HepG2 (cell line): ENCODE results near the gene SAE1. TPM values are rescaled to one million over a fixed set of nuclear protein-coding genes. Genes with fewer than 3 reads are reported as not detected.
A peak's percentile ranks its signal among the peaks of the same experiment; 100 is the strongest.

Source experiments
- ADNP ChIP-seq: sonication (generic); formaldehyde crosslinking; IDR thresholded peaks from 2 replicates; pipeline ENCODE4 v1.4.0; 2020; ENCODE audit warnings: missing genetic modification reagents
- MEIS1 ChIP-seq: sonication (generic); formaldehyde crosslinking; IDR thresholded peaks from 2 replicates; pipeline ENCODE4 v1.9.0; 2021; ENCODE audit warnings: mild to moderate bottlenecking, missing genetic modification reagents, moderate library complexity, borderline replicate concordance
- NFIB ChIP-seq: sonication (generic); formaldehyde crosslinking; IDR thresholded peaks from 2 replicates; pipeline ENCODE4 v1.9.0; 2021; ENCODE audit warnings: missing genetic modification reagents, mild to moderate bottlenecking, borderline replicate concordance
- PTBP1 ChIP-seq: fragments of 200-400 bp; formaldehyde crosslinking; IDR thresholded peaks from 2 replicates; pipeline ENCODE4 v1.6.1; 2018; ENCODE audit warnings: low read length, low read depth; ENCODE audit not compliant: poor library complexity, severe bottlenecking
- SALL1 ChIP-seq: sonication (generic); formaldehyde crosslinking; IDR thresholded peaks from 2 replicates; pipeline ENCODE4 v1.8.0; 2022; ENCODE audit warnings: mild to moderate bottlenecking, missing genetic modification reagents
- ZFP90 ChIP-seq: sonication (generic); formaldehyde crosslinking; IDR thresholded peaks from 2 replicates; pipeline ENCODE4 v1.8.0; 2022; ENCODE audit warnings: missing genetic modification reagents, mild to moderate bottlenecking, inconsistent platforms, borderline replicate concordance
- polyA plus RNA-seq, 8 experiments: library from polyadenylated mRNA; depleted of rRNA in 3 of 8; stranded (reverse) in 7 of 8; unstranded in 1 of 8; fragments of >200 nt; fragmentation: Illumina TruSeq in 4 of 8; extraction: Trizol in 4 of 8; gene quantifications; 2 replicates each; pipeline versions ENCODE4 v1.2.1 to v1.2.3, GENCODE V29; 2011 to 2016; ENCODE audit warnings: low read depth in 4 of 8, missing spikeins in 1 of 8, mixed read lengths in 1 of 8; ENCODE audit not compliant: insufficient read depth in 1 of 8
- total RNA-seq, 5 experiments: library from RNA; depleted of rRNA; stranded (reverse); fragments of >200 nt; fragmentation: Illumina TruSeq; extraction: Trizol; gene quantifications; 2 replicates each; pipeline ENCODE4 v1.2.3, GENCODE V29; 2016; ENCODE audit warnings: low read depth in 1 of 5
- TF ChIP-seq, protein P1 (sequence below): sonication (generic); formaldehyde crosslinking; IDR thresholded peaks from 2 replicates; pipeline ENCODE4 v1.4.0; 2020; ENCODE audit warnings: missing genetic modification reagents, borderline replicate concordance
- TF ChIP-seq, protein P2 (sequence below): sonication (generic); formaldehyde crosslinking; IDR thresholded peaks from 2 replicates; pipeline ENCODE4 v1.5.0; 2020; ENCODE audit warnings: mild to moderate bottlenecking, missing genetic modification reagents, borderline replicate concordance
- TF ChIP-seq, protein P3 (sequence below): IDR thresholded peaks from 2 replicates; pipeline ENCODE4 v1.4.0; 2020; ENCODE audit warnings: mild to moderate bottlenecking, missing genetic modification reagents
- TF ChIP-seq, protein P4 (sequence below): IDR thresholded peaks from 2 replicates; pipeline ENCODE4 v1.6.1; 2016; ENCODE audit warnings: mild to moderate bottlenecking

The SAE1 gene
- total and polyA plus RNA-seq, 2 of the 13 experiments (the other 11 are each of a cell fraction or from before 2014, with no cell fraction given) = 87.6 to 197 TPM

DNA sequence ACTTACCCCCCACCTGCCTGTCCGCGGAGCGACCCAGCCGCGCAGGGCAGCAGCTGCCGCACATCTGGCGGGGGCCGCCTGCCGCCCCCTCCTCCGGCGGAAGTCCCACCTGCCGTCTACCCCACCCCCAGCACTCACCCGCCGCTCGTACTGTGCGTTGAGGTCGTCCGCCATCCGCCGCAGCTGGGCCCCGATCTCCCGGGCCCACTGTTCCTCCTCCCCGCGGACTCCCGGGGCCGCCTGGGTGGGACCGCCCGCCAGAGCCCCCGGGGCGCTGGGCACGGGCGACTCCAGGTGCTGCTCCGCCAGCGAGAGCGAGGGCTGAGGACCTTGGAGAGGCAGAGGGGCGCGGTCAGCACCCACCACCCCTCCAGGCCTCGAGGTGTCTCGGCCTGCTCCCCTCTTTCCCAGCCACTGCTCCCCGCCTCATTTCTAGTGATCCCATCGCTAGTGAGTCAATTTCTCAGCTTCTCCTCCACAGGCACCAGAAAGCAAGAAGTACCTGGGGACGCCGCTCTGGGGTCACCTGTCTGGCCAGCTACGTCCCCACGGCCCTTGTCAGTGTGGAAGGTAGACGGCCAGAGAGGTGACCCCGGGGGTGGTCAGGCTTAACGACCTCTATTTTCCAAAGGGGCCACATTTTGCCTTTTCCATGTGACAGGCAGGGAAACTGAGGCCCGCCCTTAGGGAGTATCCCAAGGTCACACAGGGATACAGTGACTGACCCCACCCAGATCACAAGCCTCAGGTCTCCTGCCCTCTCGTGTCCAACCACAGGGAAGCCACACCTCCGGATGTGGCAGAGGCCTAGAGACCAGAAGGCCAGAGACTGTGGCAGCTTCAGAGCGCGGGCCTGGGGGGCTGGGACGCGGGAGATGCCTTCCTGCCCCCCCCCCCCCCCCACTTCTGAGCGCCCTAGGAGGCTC, 96.1 kb downstream of the SAE1 start (continued):
- peak; percentile 70; the same call in 1 of the 2 replicates for TF ChIP-seq ZFP90 (CRISPR knock-in tag)
- TF ChIP-seq MEIS1 = 0 out of 2 replicates have a peak, but pooled peaks have one; percentile 20
- peak; percentile 64 for TF ChIP-seq PTBP1
- TF ChIP-seq, protein P1, sequence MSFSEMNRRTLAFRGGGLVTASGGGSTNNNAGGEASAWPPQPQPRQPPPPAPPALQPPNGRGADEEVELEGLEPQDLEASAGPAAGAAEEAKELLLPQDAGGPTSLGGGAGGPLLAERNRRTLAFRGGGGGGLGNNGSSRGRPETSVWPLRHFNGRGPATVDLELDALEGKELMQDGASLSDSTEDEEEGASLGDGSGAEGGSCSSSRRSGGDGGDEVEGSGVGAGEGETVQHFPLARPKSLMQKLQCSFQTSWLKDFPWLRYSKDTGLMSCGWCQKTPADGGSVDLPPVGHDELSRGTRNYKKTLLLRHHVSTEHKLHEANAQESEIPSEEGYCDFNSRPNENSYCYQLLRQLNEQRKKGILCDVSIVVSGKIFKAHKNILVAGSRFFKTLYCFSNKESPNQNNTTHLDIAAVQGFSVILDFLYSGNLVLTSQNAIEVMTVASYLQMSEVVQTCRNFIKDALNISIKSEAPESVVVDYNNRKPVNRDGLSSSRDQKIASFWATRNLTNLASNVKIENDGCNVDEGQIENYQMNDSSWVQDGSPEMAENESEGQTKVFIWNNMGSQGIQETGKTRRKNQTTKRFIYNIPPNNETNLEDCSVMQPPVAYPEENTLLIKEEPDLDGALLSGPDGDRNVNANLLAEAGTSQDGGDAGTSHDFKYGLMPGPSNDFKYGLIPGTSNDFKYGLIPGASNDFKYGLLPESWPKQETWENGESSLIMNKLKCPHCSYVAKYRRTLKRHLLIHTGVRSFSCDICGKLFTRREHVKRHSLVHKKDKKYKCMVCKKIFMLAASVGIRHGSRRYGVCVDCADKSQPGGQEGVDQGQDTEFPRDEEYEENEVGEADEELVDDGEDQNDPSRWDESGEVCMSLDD (CRISPR knock-in tag) = peak; percentile 18; the same call in 1 of the 2 replicates
- TF ChIP-seq, protein P2, sequence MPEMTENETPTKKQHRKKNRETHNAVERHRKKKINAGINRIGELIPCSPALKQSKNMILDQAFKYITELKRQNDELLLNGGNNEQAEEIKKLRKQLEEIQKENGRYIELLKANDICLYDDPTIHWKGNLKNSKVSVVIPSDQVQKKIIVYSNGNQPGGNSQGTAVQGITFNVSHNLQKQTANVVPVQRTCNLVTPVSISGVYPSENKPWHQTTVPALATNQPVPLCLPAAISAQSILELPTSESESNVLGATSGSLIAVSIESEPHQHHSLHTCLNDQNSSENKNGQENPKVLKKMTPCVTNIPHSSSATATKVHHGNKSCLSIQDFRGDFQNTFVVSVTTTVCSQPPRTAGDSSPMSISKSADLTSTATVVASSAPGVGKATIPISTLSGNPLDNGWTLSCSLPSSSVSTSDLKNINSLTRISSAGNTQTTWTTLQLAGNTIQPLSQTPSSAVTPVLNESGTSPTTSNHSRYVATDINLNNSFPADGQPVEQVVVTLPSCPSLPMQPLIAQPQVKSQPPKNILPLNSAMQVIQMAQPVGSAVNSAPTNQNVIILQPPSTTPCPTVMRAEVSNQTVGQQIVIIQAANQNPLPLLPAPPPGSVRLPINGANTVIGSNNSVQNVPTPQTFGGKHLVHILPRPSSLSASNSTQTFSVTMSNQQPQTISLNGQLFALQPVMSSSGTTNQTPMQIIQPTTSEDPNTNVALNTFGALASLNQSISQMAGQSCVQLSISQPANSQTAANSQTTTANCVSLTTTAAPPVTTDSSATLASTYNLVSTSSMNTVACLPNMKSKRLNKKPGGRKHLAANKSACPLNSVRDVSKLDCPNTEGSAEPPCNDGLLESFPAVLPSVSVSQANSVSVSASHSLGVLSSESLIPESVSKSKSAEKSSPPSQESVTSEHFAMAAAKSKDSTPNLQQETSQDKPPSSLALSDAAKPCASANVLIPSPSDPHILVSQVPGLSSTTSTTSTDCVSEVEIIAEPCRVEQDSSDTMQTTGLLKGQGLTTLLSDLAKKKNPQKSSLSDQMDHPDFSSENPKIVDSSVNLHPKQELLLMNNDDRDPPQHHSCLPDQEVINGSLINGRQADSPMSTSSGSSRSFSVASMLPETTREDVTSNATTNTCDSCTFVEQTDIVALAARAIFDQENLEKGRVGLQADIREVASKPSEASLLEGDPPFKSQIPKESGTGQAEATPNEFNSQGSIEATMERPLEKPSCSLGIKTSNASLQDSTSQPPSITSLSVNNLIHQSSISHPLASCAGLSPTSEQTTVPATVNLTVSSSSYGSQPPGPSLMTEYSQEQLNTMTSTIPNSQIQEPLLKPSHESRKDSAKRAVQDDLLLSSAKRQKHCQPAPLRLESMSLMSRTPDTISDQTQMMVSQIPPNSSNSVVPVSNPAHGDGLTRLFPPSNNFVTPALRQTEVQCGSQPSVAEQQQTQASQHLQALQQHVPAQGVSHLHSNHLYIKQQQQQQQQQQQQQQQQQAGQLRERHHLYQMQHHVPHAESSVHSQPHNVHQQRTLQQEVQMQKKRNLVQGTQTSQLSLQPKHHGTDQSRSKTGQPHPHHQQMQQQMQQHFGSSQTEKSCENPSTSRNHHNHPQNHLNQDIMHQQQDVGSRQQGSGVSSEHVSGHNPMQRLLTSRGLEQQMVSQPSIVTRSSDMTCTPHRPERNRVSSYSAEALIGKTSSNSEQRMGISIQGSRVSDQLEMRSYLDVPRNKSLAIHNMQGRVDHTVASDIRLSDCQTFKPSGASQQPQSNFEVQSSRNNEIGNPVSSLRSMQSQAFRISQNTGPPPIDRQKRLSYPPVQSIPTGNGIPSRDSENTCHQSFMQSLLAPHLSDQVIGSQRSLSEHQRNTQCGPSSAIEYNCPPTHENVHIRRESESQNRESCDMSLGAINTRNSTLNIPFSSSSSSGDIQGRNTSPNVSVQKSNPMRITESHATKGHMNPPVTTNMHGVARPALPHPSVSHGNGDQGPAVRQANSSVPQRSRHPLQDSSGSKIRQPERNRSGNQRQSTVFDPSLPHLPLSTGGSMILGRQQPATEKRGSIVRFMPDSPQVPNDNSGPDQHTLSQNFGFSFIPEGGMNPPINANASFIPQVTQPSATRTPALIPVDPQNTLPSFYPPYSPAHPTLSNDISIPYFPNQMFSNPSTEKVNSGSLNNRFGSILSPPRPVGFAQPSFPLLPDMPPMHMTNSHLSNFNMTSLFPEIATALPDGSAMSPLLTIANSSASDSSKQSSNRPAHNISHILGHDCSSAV (CRISPR knock-in tag) = no peak
- TF ChIP-seq SALL1 (CRISPR knock-in tag) = no peak
- no peak for TF ChIP-seq NFIB
- no peak for TF ChIP-seq ADNP
- TF ChIP-seq, protein P3, sequence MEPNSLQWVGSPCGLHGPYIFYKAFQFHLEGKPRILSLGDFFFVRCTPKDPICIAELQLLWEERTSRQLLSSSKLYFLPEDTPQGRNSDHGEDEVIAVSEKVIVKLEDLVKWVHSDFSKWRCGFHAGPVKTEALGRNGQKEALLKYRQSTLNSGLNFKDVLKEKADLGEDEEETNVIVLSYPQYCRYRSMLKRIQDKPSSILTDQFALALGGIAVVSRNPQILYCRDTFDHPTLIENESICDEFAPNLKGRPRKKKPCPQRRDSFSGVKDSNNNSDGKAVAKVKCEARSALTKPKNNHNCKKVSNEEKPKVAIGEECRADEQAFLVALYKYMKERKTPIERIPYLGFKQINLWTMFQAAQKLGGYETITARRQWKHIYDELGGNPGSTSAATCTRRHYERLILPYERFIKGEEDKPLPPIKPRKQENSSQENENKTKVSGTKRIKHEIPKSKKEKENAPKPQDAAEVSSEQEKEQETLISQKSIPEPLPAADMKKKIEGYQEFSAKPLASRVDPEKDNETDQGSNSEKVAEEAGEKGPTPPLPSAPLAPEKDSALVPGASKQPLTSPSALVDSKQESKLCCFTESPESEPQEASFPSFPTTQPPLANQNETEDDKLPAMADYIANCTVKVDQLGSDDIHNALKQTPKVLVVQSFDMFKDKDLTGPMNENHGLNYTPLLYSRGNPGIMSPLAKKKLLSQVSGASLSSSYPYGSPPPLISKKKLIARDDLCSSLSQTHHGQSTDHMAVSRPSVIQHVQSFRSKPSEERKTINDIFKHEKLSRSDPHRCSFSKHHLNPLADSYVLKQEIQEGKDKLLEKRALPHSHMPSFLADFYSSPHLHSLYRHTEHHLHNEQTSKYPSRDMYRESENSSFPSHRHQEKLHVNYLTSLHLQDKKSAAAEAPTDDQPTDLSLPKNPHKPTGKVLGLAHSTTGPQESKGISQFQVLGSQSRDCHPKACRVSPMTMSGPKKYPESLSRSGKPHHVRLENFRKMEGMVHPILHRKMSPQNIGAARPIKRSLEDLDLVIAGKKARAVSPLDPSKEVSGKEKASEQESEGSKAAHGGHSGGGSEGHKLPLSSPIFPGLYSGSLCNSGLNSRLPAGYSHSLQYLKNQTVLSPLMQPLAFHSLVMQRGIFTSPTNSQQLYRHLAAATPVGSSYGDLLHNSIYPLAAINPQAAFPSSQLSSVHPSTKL (CRISPR knock-in tag) = no peak
- TF ChIP-seq, protein P4, sequence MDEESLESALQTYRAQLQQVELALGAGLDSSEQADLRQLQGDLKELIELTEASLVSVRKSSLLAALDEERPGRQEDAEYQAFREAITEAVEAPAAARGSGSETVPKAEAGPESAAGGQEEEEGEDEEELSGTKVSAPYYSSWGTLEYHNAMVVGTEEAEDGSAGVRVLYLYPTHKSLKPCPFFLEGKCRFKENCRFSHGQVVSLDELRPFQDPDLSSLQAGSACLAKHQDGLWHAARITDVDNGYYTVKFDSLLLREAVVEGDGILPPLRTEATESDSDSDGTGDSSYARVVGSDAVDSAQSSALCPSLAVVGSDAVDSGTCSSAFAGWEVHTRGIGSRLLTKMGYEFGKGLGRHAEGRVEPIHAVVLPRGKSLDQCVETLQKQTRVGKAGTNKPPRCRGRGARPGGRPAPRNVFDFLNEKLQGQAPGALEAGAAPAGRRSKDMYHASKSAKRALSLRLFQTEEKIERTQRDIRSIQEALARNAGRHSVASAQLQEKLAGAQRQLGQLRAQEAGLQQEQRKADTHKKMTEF (CRISPR knock-in tag) = peak; percentile 58; the same call in 1 of the 2 replicates
